Stomach (tissue), 9 donors: ENCODE measurements around the gene PLEKHG1. TPM values are rescaled to one million over a fixed set of nuclear protein-coding genes. Genes with fewer than 3 reads are reported as not detected.
A peak's percentile ranks its signal among the peaks of the same experiment; 100 is the strongest.

Experiments used
- DNase-seq, 2 donors: peaks; one replicate each; pipeline versions ENCODE4 v3.0.0 to v3.0.0-alpha.2; 2013 to 2019
- H3K27ac ChIP-seq, 5 donors: fragments of 200-600 bp in 4 of 5; sonication (generic) in 4 of 5; one replicate each; pipeline ENCODE4 v1.5.1; 2013 to 2019; ENCODE audit warnings: mild to moderate bottlenecking in 1 of 5, moderate library complexity in 1 of 5
- H3K27me3 ChIP-seq, 3 donors: fragments of 200-600 bp; sonication (generic); one replicate each; pipeline ENCODE4 v1.5.1; 2017 to 2019; ENCODE audit warnings: mixed run types in 1 of 3
- H3K36me3 ChIP-seq, 4 donors: fragments of 200-600 bp; sonication (generic); 1 replicate in 3 of 4; 2 replicates in 1 of 4; pipeline ENCODE4 v1.5.1; 2016 to 2019
- H3K4me1 ChIP-seq, 4 donors: fragments of 200-600 bp; sonication (generic); one replicate each; pipeline ENCODE4 v1.5.1; 2016 to 2019
- H3K4me3 ChIP-seq, 4 donors: fragments of 200-600 bp; sonication (generic) in 3 of 4; one replicate each; pipeline ENCODE4 v1.5.1; 2016 to 2019; ENCODE audit warnings: mild to moderate bottlenecking in 1 of 4
- H3K9me3 ChIP-seq, 4 donors: fragments of 200-600 bp; sonication (generic); one replicate each; pipeline ENCODE4 v1.5.1; 2016 to 2019
- EP300 ChIP-seq: sonication (generic); formaldehyde crosslinking; IDR thresholded peaks from one replicate; pipeline ENCODE4 v1.6.1; 2017; ENCODE audit warnings: antibody characterized with exemption
- POLR2A ChIP-seq, 4 donors: fragments of 450-650 bp; IDR thresholded peaks; one replicate each; pipeline ENCODE4 v1.6.1; 2016; ENCODE audit warnings: antibody characterized with exemption in 4 of 4, control low read depth in 2 of 4, mild to moderate bottlenecking in 1 of 4, moderate library complexity in 1 of 4
- POLR2AphosphoS5 ChIP-seq, 3 donors: sonication (generic); formaldehyde crosslinking; IDR thresholded peaks; one replicate each; pipeline ENCODE4 v1.6.1; 2016; ENCODE audit warnings: antibody characterized with exemption in 3 of 3
- WGBS, 5 donors: extraction: QIAGEN DNeasy Blood & Tissue Kit in 3 of 5; methylation state at CpG; one replicate each; pipeline versions ENCODE4 v1.1.5 to v1.1.7; 2013 to 2018; 5-methylcytosine and 5-hydroxymethylcytosine counted together
- intact Hi-C: fragments of 100-400 bp; cut with DNase I; formaldehyde crosslinking; loops from one replicate; pipeline ENCODE4 v1.15.1; 2023; ENCODE audit warnings: low total_unique reads
- polyA plus RNA-seq, 3 donors: library from polyadenylated mRNA; stranded (reverse); fragments of 200-250 nt; gene quantifications; one replicate each; pipeline ENCODE4 v1.2.3, GENCODE V29; 2013
- total RNA-seq, 5 donors: library from RNA; depleted of rRNA; stranded (reverse); fragments of >200 nt; gene quantifications; one replicate each; pipeline versions ENCODE4 v1.1.0 to v1.2.3, GENCODE V29; 2014 to 2016
- TF ChIP-seq, protein P1 (sequence below), 7 experiments: fragments of 450-650 bp in 4 of 7; fragments of 200-600 bp in 3 of 7; sonication (generic) in 3 of 7; IDR thresholded peaks; one replicate each; pipeline ENCODE4 v1.5.1; 2016 to 2019; ENCODE audit warnings: antibody characterized with exemption in 7 of 7, control low read depth in 2 of 7, mild to moderate bottlenecking in 1 of 7
- donor health status: healthy with polysubstance abuse.
- donor health status: Bipolar disorder and iron deficiency.
- donor health status: healthy.

Gene PLEKHG1
- total and polyA plus RNA-seq, 8 donors, result 1.9 to 92.9 (median 10.4) TPM

DNA sequence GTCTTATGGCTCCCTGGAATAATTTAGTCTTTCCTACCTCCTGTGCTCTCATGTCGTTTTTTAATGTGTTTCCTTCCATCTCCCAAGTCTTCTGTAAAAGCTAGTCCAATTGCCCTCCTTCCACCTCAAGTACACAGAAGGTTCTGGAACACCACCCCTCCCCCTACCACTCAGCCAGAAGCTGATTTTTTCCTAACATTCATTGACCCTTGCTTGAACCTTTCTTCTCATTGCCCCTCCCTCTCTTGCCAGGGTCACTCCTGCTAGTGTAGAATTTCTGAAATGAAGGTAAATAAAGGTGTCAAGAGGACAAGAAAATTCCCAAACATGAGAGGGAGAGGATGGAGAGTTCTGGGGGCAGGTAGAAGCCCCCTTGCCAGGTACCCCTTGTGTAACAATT lies 38.6 kb downstream of the PLEKHG1 start:
- no peak overlapping the region for H3K27ac ChIP-seq
- H3K27me3 ChIP-seq, result no peaks in the 10 kb centered on the region
- no peaks in the 10 kb centered on the region for H3K36me3 ChIP-seq
- peaks cover under 1 to 44% (median 34%) of the 10 kb centered on the region in 4 donors for H3K4me1 ChIP-seq
- intact Hi-C loops, result no loop called here
- no peaks in the 10 kb centered on the region for H3K9me3 ChIP-seq
- H3K4me3 ChIP-seq, result no peak overlapping the region
- TF ChIP-seq POLR2A (IDR thresholded peaks at IDR 0.05) (no peak), EP300 (no peak)
- TF ChIP-seq, protein P1, sequence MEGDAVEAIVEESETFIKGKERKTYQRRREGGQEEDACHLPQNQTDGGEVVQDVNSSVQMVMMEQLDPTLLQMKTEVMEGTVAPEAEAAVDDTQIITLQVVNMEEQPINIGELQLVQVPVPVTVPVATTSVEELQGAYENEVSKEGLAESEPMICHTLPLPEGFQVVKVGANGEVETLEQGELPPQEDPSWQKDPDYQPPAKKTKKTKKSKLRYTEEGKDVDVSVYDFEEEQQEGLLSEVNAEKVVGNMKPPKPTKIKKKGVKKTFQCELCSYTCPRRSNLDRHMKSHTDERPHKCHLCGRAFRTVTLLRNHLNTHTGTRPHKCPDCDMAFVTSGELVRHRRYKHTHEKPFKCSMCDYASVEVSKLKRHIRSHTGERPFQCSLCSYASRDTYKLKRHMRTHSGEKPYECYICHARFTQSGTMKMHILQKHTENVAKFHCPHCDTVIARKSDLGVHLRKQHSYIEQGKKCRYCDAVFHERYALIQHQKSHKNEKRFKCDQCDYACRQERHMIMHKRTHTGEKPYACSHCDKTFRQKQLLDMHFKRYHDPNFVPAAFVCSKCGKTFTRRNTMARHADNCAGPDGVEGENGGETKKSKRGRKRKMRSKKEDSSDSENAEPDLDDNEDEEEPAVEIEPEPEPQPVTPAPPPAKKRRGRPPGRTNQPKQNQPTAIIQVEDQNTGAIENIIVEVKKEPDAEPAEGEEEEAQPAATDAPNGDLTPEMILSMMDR (IDR thresholded peaks at IDR 0.05), result no peak
- no peak for DNase-seq
- WGBS, 5 donors, result 60 to 79% (median 64%) methylated on average over 1 of the region's 1 CpG

DNA sequence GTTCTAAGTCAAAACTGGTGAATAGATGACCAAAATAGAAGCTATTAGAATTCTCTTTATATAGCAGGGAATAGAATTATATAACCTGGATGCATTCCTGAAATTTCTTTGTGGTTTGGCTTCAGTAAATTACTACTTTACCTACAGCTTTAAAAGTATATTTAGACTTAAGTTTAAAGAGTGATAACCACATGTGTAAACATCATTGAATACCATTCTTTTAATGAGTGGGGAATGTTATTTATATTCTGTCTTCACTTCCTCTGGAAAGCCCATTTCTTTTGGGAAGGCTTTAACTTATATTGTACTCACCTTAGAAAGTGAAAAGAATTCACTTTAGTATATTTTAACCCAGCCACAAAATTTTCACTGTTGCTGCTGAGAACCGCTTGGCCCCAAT lies 39.1 kb downstream of the PLEKHG1 start:
- 47 to 79% (median 72%) methylated on average over 1 of the region's 1 CpG for WGBS, 5 donors
- Histone ChIP-seq H3K27me3 (no peaks in the 10 kb centered on the region), H3K27ac (no peak overlapping the region), H3K36me3 (no peaks in the 10 kb centered on the region), H3K4me3 (no peak overlapping the region), H3K9me3 (no peaks in the 10 kb centered on the region), H3K4me1 (peaks cover 0 to 44% (median 30%) of the 10 kb centered on the region in 4 donors)
- DNase-seq, result no peak
- intact Hi-C loops, result no loop called here
- TF ChIP-seq, protein P1 (IDR thresholded peaks at IDR 0.05), result no peak
- no peak for TF ChIP-seq POLR2AphosphoS5 (IDR thresholded peaks at IDR 0.05)
- TF ChIP-seq EP300, result no peak
- TF ChIP-seq POLR2A (IDR thresholded peaks at IDR 0.05), result no peak

DNA sequence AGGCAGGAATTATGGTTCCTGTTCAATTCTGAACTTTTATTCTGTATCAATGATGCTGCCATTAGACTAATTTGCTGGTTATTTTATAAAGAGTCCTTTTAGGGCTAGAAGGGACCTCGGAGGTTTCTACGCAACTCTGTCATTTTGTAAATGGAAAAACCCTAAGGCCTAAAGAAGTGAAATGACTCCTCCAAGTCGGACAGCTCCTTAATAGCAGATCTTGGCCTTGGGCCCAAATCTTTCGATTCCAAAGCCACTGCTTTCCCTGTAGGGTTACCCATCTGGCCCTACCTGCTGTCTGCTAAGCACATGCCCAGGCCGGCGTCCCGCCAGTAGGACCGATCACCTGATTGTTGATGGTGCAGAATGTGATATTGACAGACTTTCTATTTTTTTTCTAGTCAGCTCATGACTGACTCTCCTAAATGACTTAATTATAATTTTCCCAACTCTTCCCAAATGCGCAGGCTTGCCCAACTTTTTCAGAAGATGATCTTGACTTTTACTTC lies 40.2 kb downstream of the PLEKHG1 start:
- H3K9me3 ChIP-seq, result no peaks in the 10 kb centered on the region
- TF ChIP-seq POLR2A (IDR thresholded peaks at IDR 0.05) (no peak), POLR2AphosphoS5 (IDR thresholded peaks at IDR 0.05) (no peak), EP300 (no peak)
- TF ChIP-seq, protein P1 (IDR thresholded peaks at IDR 0.05), result no peak
- H3K27me3 ChIP-seq, result no peaks in the 10 kb centered on the region
- DNase-seq, result no peak
- H3K4me3 ChIP-seq, result no peak overlapping the region
- peaks cover 0 to 39% (median 27%) of the 10 kb centered on the region in 4 donors for H3K4me1 ChIP-seq
- no peaks in the 10 kb centered on the region for H3K36me3 ChIP-seq
- no peak overlapping the region for H3K27ac ChIP-seq
- intact Hi-C loops, result no loop called here
- whole genome bisulfite sequencing, 5 donors, result 82 to 94% (median 88%) methylated on average over 9 of the region's 9 CpGs

DNA sequence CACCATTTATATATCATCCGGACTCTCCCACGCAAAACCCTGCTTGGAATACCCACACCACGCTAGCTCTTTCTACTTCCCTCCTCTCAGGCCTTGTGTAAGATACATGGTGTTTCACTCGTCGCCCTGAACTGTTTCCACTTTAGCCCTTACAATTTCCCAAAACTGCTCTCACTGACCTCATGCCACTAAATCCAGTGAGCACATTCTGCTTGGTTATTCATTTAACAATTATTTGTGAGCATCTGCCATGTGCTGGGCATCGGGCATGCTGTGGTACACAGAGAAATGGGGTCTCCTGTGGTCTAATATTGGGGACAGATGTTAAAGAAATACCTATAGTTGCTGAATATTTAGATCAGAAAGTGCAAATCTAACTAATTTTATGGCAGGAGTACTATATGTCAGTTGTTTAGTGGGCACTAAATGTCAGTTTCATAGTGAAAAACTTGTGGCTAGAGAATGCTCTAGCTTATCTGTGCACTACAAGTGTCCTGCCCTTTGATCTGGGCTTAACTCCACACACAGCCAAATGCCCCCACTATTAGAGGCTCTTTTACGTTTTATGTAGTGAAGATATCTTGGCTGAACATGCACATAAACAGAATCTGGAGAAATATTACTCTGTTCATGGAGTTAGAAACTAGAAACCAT lies 41.0 kb downstream of the PLEKHG1 start:
- TF ChIP-seq, protein P1 (IDR thresholded peaks at IDR 0.05), result no peak
- TF ChIP-seq POLR2A (IDR thresholded peaks at IDR 0.05) (no peak), EP300 (no peak), POLR2AphosphoS5 (IDR thresholded peaks at IDR 0.05) (no peak)
- peak overlapping the region in 3 of 4 donors; percentile 16 to 34 (median 25) for H3K4me3 ChIP-seq
- peak overlapping the region in 4 of 5 donors; percentile 24 to 58 (median 56) for H3K27ac ChIP-seq
- peaks cover 0 to 33% (median 21%) of the 10 kb centered on the region in 4 donors for H3K4me1 ChIP-seq
- no peak for DNase-seq
- H3K27me3 ChIP-seq, result no peaks in the 10 kb centered on the region
- intact Hi-C loops, result no loop called here
- H3K9me3 ChIP-seq, result no peaks in the 10 kb centered on the region
- 78 to 85% (median 80%) methylated on average over 7 of the region's 7 CpGs for WGBS, 5 donors
- H3K36me3 ChIP-seq, result no peaks in the 10 kb centered on the region
